Stromal cell of bone marrow (primary cell): ENCODE data around the gene FAM163B.
"Not testable (repeated sequence)": the region's sequence is repeated elsewhere in the genome, so short reads cannot be mapped to it uniquely, and the experiment has no call there.

Source experiments
- DNase-seq: peaks from one replicate; pipeline ENCODE4 v3.0.0-alpha.2; 2012; ENCODE audit warnings: low read depth

Gene FAM163B

GRCh38 chr9:133639613-133640012, 30.4 kb upstream of the FAM163B start:
- no peak for DNase-seq

GRCh38 chr9:133638711-133639110, 29.5 kb upstream of the FAM163B start:
- DNase-seq: no peak

DNA sequence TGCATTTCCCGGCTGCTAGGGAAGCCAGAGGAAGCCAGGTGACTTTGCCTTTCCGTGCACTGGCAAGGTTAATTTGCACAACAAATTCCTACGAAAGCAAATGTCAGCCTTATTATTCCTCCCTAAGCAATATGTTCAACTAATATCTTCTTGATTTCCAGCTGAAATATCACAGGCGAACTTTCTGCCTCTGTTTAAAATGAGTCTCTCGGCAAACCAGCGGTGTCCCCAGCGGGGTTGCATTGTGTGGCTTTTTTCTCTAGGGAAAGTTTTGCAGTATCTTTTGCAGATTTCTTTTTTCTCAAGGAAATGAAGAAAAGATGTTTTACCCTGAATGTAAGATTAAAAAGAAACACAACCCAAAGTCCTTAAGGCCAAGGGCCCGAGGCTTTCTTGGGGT, 28.9 kb upstream of the FAM163B start:
- DNase-seq: no peak

DNA sequence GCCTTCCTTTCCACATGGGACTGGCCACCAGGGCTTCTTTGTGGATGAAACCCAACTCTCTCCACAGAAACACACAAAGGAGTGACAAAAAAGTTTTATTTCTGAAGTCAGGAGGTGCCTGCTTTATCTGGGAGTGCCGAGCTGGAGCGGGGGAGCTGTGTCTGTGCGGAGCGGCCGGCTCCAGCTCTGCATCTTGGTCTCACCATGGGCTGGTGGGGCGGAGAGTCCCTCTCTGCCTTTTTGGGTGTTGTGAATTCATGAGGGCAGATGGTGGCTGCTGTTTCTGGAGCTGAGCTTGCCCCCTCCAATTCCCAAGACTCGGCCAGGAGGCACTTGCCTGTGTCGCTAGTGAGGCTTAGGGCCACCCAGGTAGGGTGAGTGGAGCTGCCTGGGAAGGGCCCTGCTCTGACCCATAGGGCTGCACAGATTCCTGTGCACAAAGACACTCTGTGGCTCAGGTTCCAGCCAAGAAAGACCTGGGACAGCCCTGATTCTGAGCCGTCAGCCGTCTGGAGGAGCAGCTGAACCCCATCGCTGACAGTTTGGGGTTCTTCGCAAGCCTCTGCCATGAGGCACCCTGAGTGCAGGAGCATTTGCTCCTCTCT, 28.4 kb upstream of the FAM163B start:
- DNase-seq: no peak

DNA sequence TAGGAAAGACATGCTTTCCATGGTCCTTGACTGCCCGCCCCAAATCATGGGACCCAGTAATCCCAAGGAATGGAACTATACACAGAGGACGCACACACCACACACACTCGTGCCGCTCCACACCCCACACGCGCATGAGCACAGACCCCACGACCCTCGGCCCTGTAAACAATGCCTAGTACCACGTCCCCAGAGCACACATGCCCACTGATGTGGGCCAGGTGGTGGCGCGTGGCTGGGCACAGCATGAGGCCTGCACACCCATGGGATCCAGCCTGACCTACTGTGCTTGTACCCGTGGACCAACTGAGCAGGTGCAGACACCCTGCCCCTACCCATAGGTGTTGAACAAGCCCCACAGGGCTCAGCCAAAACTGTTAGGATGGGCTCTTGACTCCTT, 27.7 kb upstream of the FAM163B start:
- no peak for DNase-seq

- DNase-seq: no peak
These were observed 26.6 kb upstream of the FAM163B start, which contains the start of gene DBH for GRCh38 chr9:133635533-133636531. Gene DBH, plus strand, starts transcription at chr9:133636363. Its CDS starts 9 bp downstream, at chr9:133636372.

DNA sequence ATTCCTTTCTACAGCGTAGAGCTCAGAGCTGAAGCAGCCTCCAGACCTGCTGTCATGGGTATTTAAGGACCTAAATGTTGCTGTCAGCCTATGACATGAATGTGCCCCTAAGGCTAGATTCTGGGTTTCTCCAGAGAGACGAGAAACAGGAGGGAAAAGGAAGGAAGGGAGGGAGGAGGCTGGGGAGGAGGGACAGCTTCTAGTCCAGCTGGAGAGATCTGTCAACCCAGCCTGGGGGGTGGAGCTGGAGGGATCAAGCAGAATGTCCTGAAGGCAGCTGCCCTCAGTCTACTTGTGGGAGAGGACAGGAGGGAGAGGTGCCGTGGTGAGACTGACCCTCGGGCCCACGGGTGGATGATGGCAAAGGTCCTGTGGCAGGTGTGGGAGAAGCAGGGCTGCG, 25.9 kb upstream of the FAM163B start:
- DNase-seq: no peak

DNA sequence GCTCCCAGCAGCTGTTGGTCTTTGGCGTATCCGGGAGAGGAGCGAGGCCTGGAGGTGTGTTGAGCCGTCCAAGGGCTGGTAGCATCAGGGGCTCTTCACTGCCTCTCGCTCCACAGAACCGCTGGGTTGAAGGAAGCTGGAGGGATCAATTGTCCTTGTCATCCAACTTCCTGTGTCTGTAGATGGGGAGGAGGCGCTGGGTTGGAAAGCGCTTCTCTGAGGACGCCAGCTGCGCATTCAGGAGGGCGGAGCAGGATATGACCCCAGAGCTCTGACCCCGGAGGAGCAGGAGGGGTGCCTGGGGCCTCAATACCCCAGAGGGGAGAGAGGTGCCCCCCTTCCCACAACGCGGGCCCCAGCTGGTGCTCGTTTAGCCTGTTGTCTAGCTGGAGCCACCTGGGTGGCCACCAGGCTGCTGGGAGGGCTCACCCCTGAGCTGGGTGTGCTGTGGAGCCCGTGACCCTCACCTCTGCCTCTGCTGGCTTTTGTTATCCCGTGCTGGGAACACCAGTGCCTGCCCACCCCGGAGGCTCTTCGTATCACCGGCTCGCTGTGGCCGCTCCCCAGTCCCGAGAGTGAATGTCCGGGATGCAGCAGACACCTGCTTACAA, 25.0 kb upstream of the FAM163B start:
- no peak for DNase-seq

DNA sequence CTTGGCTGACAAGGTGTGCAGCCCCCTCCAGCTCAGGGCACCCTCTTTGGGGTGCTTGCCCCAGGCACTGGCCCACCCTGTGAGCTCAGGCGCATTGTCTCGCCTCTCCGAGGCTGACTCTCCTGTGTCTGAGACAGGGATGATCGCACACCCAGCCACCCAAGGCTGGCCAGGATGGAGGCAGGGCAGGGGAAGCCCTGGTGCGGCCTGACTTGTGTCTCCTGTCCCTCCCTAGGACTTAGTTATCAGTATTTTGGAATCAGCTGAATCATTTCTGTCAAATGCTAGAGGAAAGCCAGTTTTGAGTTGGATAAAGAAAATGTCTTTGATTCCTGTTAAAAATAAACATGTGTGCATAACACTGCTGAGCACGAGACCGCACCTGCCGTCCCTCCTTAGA, 24.5 kb upstream of the FAM163B start:
- no peak for DNase-seq

GRCh38 chr9:133632806-133633680, 23.9 kb upstream of the FAM163B start:
- no peak for DNase-seq

DNA sequence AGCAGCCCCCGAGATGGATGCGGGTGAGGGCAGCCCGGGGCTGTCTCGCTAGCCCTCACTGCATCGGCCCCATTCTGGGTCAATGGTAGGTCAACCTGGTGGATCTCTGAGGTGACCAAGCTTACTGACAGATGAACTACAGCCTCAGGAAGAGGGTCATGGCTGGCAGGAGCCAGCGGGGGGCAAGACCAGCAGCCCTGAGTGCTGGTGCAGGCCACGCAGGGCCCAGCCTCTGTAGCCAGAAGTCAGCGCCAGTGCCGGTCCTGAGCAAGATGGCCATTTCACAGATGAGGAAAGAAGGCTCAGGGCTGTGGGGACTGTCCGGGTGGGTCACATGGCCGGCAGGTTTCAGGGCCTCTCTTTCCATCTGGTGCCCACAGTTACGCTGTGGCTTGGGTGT, 21.9 kb upstream of the FAM163B start:
- no peak for DNase-seq

GRCh38 chr9:133629221-133630110, 20.3 kb upstream of the FAM163B start:
- DNase-seq: no peak

DNA sequence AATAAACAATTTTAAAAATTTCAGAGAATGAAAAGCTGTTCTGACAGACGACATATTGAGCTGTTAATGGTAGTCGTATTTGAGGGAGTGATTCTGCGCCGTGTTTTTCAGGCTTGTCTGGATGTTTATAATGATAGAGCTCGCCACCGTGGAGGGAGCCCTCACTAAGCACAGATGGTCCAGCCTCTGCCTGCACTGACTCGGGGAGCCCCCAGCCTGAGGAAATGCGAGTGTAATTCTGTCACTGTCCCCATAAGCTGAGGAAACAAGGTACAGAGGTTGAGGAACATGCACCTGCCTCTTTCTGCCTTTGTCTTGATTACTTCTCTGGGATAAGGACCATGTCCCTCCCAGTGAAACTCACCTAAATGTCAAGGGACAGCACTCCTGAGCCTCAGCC, 19.6 kb upstream of the FAM163B start:
- DNase-seq: no peak

- no peak for DNase-seq
These were observed 18.2 kb upstream of the FAM163B start for GRCh38 chr9:133627341-133627740.

DNA sequence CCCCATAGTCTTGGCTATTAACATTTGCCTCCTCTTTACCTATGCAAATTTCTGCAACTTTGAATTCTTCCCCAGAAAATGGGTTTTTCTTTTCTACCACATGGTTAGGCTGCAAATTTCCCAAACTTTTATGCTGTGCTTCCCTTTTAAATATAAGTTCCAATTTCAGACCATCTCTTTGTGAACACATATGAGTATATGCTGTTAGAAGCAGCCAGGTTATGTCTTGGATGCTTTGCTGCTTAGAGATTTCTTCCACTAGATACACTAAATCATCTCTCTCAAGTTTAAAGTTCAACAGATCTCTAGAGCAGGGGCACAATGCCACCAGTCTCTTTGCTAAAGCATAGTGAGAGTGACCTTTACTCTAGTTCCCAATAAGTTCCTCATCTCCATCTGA, 16.8 kb upstream of the FAM163B start:
- not testable (repeated sequence) for DNase-seq

GRCh38 chr9:133622555-133622954, 13.4 kb upstream of the FAM163B start:
- no peak for DNase-seq

DNA sequence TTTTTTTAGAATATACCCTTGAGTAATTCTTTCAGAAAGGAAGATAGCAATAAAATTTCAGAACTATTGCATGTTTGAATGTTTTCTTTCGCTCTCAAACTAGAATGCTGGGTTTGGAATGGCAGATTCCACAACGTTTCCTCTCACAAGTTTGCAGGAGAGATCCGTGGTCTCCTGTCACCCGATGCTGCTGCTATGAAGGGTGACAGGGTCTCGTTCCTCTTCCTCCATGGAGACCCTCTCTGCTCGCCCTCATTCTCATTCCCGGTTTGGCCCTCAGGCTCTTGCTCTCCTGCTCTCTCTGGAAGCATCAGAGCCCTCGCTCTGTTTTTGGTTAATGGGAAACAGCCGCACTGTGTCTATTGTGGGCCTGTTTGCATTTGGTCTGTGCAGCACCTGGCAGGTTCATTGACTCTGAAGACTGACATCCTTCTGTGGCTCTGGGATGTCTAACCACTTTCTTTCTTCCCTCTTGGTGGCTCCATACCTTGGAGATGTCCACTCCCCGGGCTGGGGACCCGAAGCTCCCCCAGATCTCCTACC, 12.6 kb upstream of the FAM163B start:
- DNase-seq: no peak

GRCh38 chr9:133619791-133620190, 10.6 kb upstream of the FAM163B start:
- DNase-seq: no peak

DNA sequence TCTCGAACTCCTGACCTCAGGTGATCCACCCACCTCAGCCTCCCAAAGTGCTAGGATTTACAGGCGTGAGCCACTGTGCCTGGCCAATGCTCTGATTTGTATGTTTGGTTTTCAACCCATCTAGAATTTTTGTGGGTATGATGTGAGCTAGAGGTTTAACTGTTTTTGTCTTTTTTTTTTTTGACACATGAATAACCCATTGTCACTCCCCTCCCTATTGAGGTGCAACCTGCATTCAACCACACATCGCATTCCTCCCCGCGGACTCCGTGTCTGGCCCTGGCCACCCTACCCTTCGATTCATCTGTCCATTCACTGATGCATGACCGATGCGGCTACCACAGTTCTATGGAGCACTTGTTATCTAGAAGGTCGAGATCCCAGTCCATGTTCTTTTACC, 9.5 kb upstream of the FAM163B start:
- no peak for DNase-seq

DNA sequence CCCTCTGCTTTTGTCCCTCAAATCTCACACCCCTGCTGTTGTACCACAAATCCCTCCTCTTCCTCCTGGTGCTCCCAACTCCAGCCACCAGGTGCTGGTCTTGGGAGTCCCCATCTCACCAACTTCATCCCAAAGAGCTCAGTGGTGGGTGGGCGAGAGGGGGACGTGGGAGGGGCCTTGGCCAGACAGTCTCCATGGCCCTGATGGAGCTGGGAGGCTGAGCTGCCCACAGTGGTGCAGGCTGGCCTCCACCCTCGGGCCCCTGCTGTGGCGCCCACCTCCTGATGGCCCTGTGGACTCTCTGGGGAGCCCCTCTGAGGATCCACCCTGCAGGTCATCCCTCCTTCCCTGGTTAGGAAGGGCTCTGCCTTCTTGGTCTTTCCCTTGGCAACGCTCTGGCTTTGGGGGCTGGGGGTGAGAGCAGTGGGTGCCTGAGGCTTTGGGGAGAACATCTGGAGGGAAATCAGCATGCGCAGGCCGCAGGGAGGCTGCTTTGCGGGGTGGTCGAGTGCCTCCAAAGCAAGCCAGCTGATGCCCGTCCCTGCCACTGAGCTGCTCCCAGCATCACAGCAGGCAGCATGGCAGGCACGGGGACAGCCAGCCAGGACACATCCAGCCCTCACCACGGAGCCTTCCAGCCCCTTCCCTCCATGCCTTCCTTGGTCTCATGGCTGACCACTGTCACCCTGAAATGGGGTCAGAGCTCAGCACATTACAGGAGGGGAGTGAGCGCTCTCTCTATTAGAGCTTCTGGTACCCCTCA, 7.6 kb upstream of the FAM163B start:
- DNase-seq: no peak
